WTC11 (cell line): ENCODE data around the gene MYO18A. TPM values are rescaled to one million over a fixed set of nuclear protein-coding genes. Genes with fewer than 3 reads are reported as not detected.

ENCODE experiments used
- ATAC-seq: fragments of 200-7000 bp; cut with Tn5 transposase; 2 replicates; pipeline ENCODE4 v1.10.0; 2021; ENCODE audit warnings: mild to moderate bottlenecking, moderate library complexity
- CTCF ChIA-PET: fragments of 300-600 bp; sonication (Branson Sonifier 250); formaldehyde crosslinking; loops from one replicate; lab custom pipeline; 2021; ENCODE audit warnings: antibody characterized with exemption; lab: Charles Lee
- POLR2A ChIA-PET: fragments of 350-600 bp; sonication (Branson Sonifier 250); formaldehyde crosslinking; loops from one replicate; lab custom pipeline; 2021; ENCODE audit warnings: antibody characterized with exemption; lab: Charles Lee
- DNase-seq: peaks from one replicate; pipeline ENCODE4 v3.0.0; 2021; ENCODE audit warnings: low spot score
- H3K27ac Mint-ChIP-seq: 2 replicates; pipeline ENCODE4 v1.8.0; 2021; ENCODE audit warnings: mixed read lengths
- H3K27me3 Mint-ChIP-seq: 2 replicates; pipeline ENCODE4 v1.8.0; 2021; ENCODE audit warnings: low read depth, mild to moderate bottlenecking, moderate library complexity, mixed read lengths
- H3K36me3 Mint-ChIP-seq: 2 replicates; pipeline ENCODE4 v1.8.0; 2021; ENCODE audit warnings: mixed read lengths
- H3K4me1 Mint-ChIP-seq: 2 replicates; pipeline ENCODE4 v1.8.0; 2022; ENCODE audit warnings: mixed read lengths
- H3K4me3 Mint-ChIP-seq: 2 replicates; pipeline ENCODE4 v1.8.0; 2021; ENCODE audit warnings: mild to moderate bottlenecking, moderate library complexity, mixed read lengths
- H3K9me3 Mint-ChIP-seq: 2 replicates; pipeline ENCODE4 v1.8.0; 2021; ENCODE audit warnings: mixed read lengths
- ATF1 ChIP-seq: sonication (generic); formaldehyde crosslinking; IDR thresholded peaks from 2 replicates; pipeline ENCODE4 v1.8.1; 2023; ENCODE audit warnings: mild to moderate bottlenecking, moderate library complexity, missing genetic modification reagents
- FOXJ3 ChIP-seq: sonication (generic); formaldehyde crosslinking; IDR thresholded peaks from 2 replicates; pipeline ENCODE4 v1.9.0; 2021; ENCODE audit warnings: missing genetic modification reagents, mild to moderate bottlenecking, borderline replicate concordance
- FOXK1 ChIP-seq: sonication (generic); formaldehyde crosslinking; IDR thresholded peaks from 2 replicates; pipeline ENCODE4 v1.8.0; 2022; ENCODE audit warnings: mild to moderate bottlenecking, moderate library complexity, missing genetic modification reagents
- MYBL2 ChIP-seq: sonication (generic); formaldehyde crosslinking; IDR thresholded peaks from 2 replicates; pipeline ENCODE4 v1.8.1; 2023; ENCODE audit warnings: mild to moderate bottlenecking, moderate library complexity, missing genetic modification reagents
- NFATC4 ChIP-seq: fragments of 250-450 bp; sonication (Bioruptor Pico); IDR thresholded peaks from 2 replicates; pipeline ENCODE4 v1.9.0; 2021; ENCODE audit warnings: mild to moderate bottlenecking
- NR2C2 ChIP-seq: sonication (generic); formaldehyde crosslinking; IDR thresholded peaks from 2 replicates; pipeline ENCODE4 v1.8.0; 2022; ENCODE audit warnings: mild to moderate bottlenecking, missing genetic modification reagents
- TEAD1 ChIP-seq: sonication (generic); formaldehyde crosslinking; IDR thresholded peaks from 2 replicates; pipeline ENCODE4 v1.8.0; 2022; ENCODE audit warnings: mild to moderate bottlenecking, missing genetic modification reagents
- ZNF138 ChIP-seq: sonication (generic); formaldehyde crosslinking; conservative IDR thresholded peaks from 2 replicates; pipeline ENCODE4 v1.8.1; 2022; ENCODE audit warnings: mild to moderate bottlenecking, moderate library complexity, missing genetic modification reagents
- ZNF671 ChIP-seq: fragments of 250-450 bp; sonication (Bioruptor Pico); IDR thresholded peaks from 2 replicates; pipeline ENCODE4 v1.8.0; 2021; ENCODE audit warnings: mild to moderate bottlenecking
- total RNA-seq: library from RNA; stranded (reverse); gene quantifications from 3 replicates; pipeline ENCODE4 v1.2.3, GENCODE V29; 2021
- TF ChIP-seq, protein P1 (sequence below): sonication (generic); formaldehyde crosslinking; IDR thresholded peaks from 2 replicates; pipeline ENCODE4 v1.8.0; 2022; ENCODE audit warnings: missing genetic modification reagents
- TF ChIP-seq, protein P2 (sequence below): sonication (generic); formaldehyde crosslinking; IDR thresholded peaks from 2 replicates; pipeline ENCODE4 v1.8.1; 2022; ENCODE audit warnings: mild to moderate bottlenecking, missing genetic modification reagents, moderate library complexity, borderline replicate concordance
- TF ChIP-seq, protein P3 (sequence below): sonication (generic); formaldehyde crosslinking; IDR thresholded peaks from 2 replicates; pipeline ENCODE4 v1.8.0; 2022; ENCODE audit warnings: mild to moderate bottlenecking, missing genetic modification reagents
- TF ChIP-seq, protein P4 (sequence below): sonication (generic); formaldehyde crosslinking; IDR thresholded peaks from 2 replicates; pipeline ENCODE4 v1.8.1; 2022; ENCODE audit warnings: mild to moderate bottlenecking, moderate library complexity, missing genetic modification reagents
- TF ChIP-seq, protein P5 (sequence below): sonication (generic); formaldehyde crosslinking; IDR thresholded peaks from 2 replicates; pipeline ENCODE4 v1.8.0; 2022; ENCODE audit warnings: mild to moderate bottlenecking, missing genetic modification reagents
- TF ChIP-seq, protein P6 (sequence below): sonication (generic); formaldehyde crosslinking; IDR thresholded peaks from 2 replicates; pipeline ENCODE4 v1.8.0; 2023; ENCODE audit warnings: missing genetic modification reagents, mild to moderate bottlenecking, borderline replicate concordance
- TF ChIP-seq, protein P7 (sequence below): sonication (generic); formaldehyde crosslinking; IDR thresholded peaks from 2 replicates; pipeline ENCODE4 v1.8.0; 2023; ENCODE audit warnings: mild to moderate bottlenecking, missing genetic modification reagents
- TF ChIP-seq, protein P8 (sequence below): fragments of 250-450 bp; sonication (Bioruptor Pico); IDR thresholded peaks from 2 replicates; pipeline ENCODE4 v2.1.2; 2022; ENCODE audit warnings: mild to moderate bottlenecking, moderate library complexity

MYO18A gene
- total RNA-seq, 1 experiment from 2014 or later, result 54.9 TPM

DNA sequence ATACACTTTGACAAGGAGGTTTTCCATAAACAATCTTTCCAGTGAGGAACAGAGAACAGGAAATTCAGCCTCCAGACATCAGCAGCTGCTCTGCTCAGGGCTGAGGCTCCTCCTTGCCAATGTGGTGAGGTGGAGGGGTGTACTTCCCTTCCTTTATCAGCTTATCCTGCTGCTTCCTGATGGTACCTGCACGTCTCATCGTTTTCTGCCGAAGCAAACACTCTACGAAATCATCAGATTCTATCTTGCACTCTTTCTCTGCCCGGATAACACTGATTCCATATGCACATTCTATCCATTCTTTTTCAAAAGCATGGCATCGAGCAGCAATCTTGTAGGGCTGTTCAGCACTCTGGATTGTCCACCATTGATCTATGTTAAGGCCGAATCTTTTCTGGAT is 159.0 kb downstream of the MYO18A start:
- H3K36me3 Mint-ChIP-seq, result no peaks in the 10 kb centered on the region
- POLR2A ChIA-PET, result interaction anchor here (3.0 kb wide), 1 partner anchor 11 kb away, joined by 13 read pairs; no protein-coding TSS in a partner anchor
- TF ChIP-seq NR2C2 (CRISPR knock-in tag) (no peak), ATF1 (CRISPR knock-in tag) (no peak), FOXK1 (no peak), TEAD1 (CRISPR knock-in tag) (no peak), MYBL2 (CRISPR knock-in tag) (no peak), ZNF671 (CRISPR knock-in tag) (no peak), NFATC4 (CRISPR knock-in tag) (no peak), ZNF138 (CRISPR knock-in tag) (no peak), FOXJ3 (no peak)
- TF ChIP-seq, protein P1, sequence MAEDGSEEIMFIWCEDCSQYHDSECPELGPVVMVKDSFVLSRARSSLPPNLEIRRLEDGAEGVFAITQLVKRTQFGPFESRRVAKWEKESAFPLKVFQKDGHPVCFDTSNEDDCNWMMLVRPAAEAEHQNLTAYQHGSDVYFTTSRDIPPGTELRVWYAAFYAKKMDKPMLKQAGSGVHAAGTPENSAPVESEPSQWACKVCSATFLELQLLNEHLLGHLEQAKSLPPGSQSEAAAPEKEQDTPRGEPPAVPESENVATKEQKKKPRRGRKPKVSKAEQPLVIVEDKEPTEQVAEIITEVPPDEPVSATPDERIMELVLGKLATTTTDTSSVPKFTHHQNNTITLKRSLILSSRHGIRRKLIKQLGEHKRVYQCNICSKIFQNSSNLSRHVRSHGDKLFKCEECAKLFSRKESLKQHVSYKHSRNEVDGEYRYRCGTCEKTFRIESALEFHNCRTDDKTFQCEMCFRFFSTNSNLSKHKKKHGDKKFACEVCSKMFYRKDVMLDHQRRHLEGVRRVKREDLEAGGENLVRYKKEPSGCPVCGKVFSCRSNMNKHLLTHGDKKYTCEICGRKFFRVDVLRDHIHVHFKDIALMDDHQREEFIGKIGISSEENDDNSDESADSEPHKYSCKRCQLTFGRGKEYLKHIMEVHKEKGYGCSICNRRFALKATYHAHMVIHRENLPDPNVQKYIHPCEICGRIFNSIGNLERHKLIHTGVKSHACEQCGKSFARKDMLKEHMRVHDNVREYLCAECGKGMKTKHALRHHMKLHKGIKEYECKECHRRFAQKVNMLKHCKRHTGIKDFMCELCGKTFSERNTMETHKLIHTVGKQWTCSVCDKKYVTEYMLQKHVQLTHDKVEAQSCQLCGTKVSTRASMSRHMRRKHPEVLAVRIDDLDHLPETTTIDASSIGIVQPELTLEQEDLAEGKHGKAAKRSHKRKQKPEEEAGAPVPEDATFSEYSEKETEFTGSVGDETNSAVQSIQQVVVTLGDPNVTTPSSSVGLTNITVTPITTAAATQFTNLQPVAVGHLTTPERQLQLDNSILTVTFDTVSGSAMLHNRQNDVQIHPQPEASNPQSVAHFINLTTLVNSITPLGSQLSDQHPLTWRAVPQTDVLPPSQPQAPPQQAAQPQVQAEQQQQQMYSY (CRISPR knock-in tag), result no peak
- TF ChIP-seq, protein P2, sequence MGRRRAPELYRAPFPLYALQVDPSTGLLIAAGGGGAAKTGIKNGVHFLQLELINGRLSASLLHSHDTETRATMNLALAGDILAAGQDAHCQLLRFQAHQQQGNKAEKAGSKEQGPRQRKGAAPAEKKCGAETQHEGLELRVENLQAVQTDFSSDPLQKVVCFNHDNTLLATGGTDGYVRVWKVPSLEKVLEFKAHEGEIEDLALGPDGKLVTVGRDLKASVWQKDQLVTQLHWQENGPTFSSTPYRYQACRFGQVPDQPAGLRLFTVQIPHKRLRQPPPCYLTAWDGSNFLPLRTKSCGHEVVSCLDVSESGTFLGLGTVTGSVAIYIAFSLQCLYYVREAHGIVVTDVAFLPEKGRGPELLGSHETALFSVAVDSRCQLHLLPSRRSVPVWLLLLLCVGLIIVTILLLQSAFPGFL (CRISPR knock-in tag), result no peak
- TF ChIP-seq, protein P3, sequence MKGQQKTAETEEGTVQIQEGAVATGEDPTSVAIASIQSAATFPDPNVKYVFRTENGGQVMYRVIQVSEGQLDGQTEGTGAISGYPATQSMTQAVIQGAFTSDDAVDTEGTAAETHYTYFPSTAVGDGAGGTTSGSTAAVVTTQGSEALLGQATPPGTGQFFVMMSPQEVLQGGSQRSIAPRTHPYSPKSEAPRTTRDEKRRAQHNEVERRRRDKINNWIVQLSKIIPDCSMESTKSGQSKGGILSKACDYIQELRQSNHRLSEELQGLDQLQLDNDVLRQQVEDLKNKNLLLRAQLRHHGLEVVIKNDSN (CRISPR knock-in tag), result no peak
- TF ChIP-seq, protein P4, sequence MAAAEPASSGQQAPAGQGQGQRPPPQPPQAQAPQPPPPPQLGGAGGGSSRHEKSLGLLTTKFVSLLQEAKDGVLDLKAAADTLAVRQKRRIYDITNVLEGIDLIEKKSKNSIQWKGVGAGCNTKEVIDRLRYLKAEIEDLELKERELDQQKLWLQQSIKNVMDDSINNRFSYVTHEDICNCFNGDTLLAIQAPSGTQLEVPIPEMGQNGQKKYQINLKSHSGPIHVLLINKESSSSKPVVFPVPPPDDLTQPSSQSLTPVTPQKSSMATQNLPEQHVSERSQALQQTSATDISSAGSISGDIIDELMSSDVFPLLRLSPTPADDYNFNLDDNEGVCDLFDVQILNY (CRISPR knock-in tag), result no peak
- TF ChIP-seq, protein P5, sequence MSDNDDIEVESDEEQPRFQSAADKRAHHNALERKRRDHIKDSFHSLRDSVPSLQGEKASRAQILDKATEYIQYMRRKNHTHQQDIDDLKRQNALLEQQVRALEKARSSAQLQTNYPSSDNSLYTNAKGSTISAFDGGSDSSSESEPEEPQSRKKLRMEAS, result no peak
- TF ChIP-seq, protein P6, sequence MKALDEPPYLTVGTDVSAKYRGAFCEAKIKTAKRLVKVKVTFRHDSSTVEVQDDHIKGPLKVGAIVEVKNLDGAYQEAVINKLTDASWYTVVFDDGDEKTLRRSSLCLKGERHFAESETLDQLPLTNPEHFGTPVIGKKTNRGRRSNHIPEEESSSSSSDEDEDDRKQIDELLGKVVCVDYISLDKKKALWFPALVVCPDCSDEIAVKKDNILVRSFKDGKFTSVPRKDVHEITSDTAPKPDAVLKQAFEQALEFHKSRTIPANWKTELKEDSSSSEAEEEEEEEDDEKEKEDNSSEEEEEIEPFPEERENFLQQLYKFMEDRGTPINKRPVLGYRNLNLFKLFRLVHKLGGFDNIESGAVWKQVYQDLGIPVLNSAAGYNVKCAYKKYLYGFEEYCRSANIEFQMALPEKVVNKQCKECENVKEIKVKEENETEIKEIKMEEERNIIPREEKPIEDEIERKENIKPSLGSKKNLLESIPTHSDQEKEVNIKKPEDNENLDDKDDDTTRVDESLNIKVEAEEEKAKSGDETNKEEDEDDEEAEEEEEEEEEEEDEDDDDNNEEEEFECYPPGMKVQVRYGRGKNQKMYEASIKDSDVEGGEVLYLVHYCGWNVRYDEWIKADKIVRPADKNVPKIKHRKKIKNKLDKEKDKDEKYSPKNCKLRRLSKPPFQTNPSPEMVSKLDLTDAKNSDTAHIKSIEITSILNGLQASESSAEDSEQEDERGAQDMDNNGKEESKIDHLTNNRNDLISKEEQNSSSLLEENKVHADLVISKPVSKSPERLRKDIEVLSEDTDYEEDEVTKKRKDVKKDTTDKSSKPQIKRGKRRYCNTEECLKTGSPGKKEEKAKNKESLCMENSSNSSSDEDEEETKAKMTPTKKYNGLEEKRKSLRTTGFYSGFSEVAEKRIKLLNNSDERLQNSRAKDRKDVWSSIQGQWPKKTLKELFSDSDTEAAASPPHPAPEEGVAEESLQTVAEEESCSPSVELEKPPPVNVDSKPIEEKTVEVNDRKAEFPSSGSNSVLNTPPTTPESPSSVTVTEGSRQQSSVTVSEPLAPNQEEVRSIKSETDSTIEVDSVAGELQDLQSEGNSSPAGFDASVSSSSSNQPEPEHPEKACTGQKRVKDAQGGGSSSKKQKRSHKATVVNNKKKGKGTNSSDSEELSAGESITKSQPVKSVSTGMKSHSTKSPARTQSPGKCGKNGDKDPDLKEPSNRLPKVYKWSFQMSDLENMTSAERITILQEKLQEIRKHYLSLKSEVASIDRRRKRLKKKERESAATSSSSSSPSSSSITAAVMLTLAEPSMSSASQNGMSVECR, result no peak
- TF ChIP-seq, protein P7, sequence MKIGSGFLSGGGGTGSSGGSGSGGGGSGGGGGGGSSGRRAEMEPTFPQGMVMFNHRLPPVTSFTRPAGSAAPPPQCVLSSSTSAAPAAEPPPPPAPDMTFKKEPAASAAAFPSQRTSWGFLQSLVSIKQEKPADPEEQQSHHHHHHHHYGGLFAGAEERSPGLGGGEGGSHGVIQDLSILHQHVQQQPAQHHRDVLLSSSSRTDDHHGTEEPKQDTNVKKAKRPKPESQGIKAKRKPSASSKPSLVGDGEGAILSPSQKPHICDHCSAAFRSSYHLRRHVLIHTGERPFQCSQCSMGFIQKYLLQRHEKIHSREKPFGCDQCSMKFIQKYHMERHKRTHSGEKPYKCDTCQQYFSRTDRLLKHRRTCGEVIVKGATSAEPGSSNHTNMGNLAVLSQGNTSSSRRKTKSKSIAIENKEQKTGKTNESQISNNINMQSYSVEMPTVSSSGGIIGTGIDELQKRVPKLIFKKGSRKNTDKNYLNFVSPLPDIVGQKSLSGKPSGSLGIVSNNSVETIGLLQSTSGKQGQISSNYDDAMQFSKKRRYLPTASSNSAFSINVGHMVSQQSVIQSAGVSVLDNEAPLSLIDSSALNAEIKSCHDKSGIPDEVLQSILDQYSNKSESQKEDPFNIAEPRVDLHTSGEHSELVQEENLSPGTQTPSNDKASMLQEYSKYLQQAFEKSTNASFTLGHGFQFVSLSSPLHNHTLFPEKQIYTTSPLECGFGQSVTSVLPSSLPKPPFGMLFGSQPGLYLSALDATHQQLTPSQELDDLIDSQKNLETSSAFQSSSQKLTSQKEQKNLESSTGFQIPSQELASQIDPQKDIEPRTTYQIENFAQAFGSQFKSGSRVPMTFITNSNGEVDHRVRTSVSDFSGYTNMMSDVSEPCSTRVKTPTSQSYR (CRISPR knock-in tag), result no peak
- TF ChIP-seq, protein P8, sequence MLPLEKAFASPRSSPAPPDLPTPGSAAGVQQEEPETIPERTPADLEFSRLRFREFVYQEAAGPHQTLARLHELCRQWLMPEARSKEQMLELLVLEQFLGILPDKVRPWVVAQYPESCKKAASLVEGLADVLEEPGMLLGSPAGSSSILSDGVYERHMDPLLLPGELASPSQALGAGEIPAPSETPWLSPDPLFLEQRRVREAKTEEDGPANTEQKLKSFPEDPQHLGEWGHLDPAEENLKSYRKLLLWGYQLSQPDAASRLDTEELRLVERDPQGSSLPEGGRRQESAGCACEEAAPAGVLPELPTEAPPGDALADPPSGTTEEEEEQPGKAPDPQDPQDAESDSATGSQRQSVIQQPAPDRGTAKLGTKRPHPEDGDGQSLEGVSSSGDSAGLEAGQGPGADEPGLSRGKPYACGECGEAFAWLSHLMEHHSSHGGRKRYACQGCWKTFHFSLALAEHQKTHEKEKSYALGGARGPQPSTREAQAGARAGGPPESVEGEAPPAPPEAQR (CRISPR knock-in tag), result no peak

More for the DNA sequence above, 159.0 kb downstream of the MYO18A start:
- Mint-ChIP-seq H3K4me3 (no peak overlapping the region), H3K4me1 (peaks cover 57% of the 10 kb centered on the region), H3K27ac (no peak overlapping the region), H3K27me3 (peaks cover 29% of the 10 kb centered on the region), H3K9me3 (no peaks in the 10 kb centered on the region)
- no peak for DNase-seq
- CTCF ChIA-PET, result interaction anchor here (1.1 to 3.1 kb wide), 3 partner anchors 11 to 95 kb away, joined by 3 to 31 read pairs (median 19); no protein-coding TSS in a partner anchor
- no peak for ATAC-seq
